ENCODE results near the gene AGBL3. TPM values are rescaled to one million over a fixed set of nuclear protein-coding genes. Genes with fewer than 3 reads are reported as not detected.

AGBL3 gene
- total RNA-seq, 3 donors from 2014 or later (not counting 1 experiment from before 2014, with no cell fraction given) = 0.99 to 2.3 (median 1.4) TPM

DNA sequence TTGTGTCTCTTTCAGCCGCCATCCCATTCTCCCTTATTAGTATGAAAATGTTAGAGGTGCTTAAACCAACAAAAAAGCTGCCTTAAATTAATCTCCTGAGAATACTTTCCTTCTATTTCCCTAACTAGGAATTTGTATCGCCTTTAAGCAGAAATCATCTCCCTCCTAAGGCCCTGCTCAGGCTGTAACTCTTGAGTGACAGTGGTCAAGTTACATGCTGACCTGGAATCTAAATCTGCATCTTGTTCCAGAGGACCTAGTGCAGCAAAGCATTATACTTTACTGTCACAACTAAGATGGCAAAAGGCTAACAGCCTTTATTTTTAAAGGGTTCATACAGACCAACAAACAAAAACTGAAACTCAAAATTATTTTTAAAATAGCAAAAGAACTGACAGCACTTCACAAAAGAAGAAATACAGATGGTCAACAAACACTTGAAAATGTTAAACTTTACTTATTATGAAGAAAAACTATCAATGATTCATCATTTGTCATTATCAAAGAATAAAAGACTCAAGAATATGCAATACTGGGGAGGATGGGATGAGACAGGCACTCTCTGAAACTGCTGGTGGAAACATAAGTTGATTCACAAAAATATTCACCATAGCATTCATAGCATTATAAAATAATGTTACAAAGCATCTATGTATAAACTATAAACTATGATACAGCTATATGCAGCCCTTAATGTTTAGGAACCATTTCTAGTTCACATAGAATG, 173.2 kb downstream of the AGBL3 start:
- peaks cover 7 to 9% of the 10 kb centered on the region in 2 donors for H3K9me3 Mint-ChIP-seq
- peaks cover 18% of the 10 kb centered on the region for H3K36me3 Mint-ChIP-seq
- TF ChIP-seq, protein P1, sequence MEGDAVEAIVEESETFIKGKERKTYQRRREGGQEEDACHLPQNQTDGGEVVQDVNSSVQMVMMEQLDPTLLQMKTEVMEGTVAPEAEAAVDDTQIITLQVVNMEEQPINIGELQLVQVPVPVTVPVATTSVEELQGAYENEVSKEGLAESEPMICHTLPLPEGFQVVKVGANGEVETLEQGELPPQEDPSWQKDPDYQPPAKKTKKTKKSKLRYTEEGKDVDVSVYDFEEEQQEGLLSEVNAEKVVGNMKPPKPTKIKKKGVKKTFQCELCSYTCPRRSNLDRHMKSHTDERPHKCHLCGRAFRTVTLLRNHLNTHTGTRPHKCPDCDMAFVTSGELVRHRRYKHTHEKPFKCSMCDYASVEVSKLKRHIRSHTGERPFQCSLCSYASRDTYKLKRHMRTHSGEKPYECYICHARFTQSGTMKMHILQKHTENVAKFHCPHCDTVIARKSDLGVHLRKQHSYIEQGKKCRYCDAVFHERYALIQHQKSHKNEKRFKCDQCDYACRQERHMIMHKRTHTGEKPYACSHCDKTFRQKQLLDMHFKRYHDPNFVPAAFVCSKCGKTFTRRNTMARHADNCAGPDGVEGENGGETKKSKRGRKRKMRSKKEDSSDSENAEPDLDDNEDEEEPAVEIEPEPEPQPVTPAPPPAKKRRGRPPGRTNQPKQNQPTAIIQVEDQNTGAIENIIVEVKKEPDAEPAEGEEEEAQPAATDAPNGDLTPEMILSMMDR (IDR thresholded peaks at IDR 0.05) = no peak
- Histone ChIP-seq H3K27ac (ENCODE audit: low read length) (peak overlapping the region; percentile 15), H3K9me3 (ENCODE audit: control insufficient read depth, insufficient read depth, low read length) (peaks cover 4% of the 10 kb centered on the region), H3K4me3 (ENCODE audit: low read length) (no peak overlapping the region), H3K27me3 (ENCODE audit: control insufficient read depth, insufficient read depth, low read length) (no peaks in the 10 kb centered on the region), H3K4me1 (ENCODE audit: control insufficient read depth, insufficient read depth, low read length) (peaks cover 37% of the 10 kb centered on the region), H3K36me3 (ENCODE audit: control insufficient read depth, insufficient read depth, low read length) (peaks cover 9% of the 10 kb centered on the region)
- H3K27me3 Mint-ChIP-seq (ENCODE audit: low read depth in 2 of 2) = no peaks in the 10 kb centered on the region
- H3K27ac Mint-ChIP-seq = peak overlapping the region; percentile 80 to 89
- H3K4me3 Mint-ChIP-seq = peak overlapping the region; percentile 75
- DNase-seq = no peak
- intact Hi-C loops (cut with micrococcal nuclease) = loop anchor here (2.0 kb wide), 1 partner anchor 57 kb away; no protein-coding TSS in a partner anchor
- peak in 1 of 3 donors; percentile 24 for ATAC-seq
- H3K4me1 Mint-ChIP-seq = peaks cover 77 to 82% of the 10 kb centered on the region in 2 donors
- 97% methylated on average over 1 of the region's 2 CpGs for WGBS (ENCODE audit: insufficient coverage)

DNA sequence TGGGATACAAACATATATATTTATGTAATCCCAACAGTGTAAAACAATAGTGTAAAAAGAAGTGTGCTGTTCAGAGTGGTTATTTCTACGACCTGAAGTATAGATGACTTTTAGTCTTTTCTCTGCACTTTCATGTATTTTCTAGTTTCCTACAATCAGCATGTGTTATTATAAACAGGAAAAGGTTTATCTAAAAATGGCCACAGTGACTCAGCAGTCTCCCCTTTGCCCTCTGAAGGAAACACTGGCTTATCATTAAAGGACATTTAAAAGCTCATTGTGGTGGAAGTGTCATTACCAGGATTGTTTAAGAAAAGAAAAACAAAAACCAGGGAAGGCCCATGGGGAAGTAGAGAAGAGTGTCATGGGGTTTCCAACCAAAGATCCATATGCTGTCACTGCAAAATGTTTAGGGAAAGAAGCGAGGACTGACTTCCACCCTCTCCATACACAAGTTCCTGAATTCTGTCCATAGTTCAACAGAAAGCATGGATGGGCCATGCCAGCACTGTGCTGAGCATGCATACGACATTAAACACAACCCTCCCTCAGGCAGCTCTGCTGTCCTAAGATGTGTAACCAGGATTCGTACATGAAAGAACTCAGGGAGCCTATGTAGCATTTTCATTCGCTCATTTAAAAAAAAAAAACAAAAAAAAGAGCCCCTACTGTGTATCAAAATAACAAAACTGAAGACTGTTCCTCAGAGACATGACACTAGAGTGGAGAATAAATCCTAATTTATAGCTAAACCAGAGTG, 174.0 kb downstream of the AGBL3 start:
- Mint-ChIP-seq H3K27me3 (ENCODE audit: low read depth in 2 of 2) (no peaks in the 10 kb centered on the region), H3K4me3 (peak overlapping the region; percentile 75), H3K9me3 (peaks cover 3 to 7% of the 10 kb centered on the region in 2 donors), H3K36me3 (peaks cover 15% of the 10 kb centered on the region), H3K27ac (peak overlapping the region; percentile 80 to 89), H3K4me1 (peaks cover 70 to 74% of the 10 kb centered on the region in 2 donors)
- TF ChIP-seq, protein P1 (IDR thresholded peaks at IDR 0.05) = no peak
- Histone ChIP-seq H3K36me3 (ENCODE audit: control insufficient read depth, insufficient read depth, low read length) (peaks cover 15% of the 10 kb centered on the region), H3K27me3 (ENCODE audit: control insufficient read depth, insufficient read depth, low read length) (no peaks in the 10 kb centered on the region), H3K9me3 (ENCODE audit: control insufficient read depth, insufficient read depth, low read length) (peaks cover 4% of the 10 kb centered on the region), H3K27ac (ENCODE audit: low read length) (peak overlapping the region; percentile 16), H3K4me1 (ENCODE audit: control insufficient read depth, insufficient read depth, low read length) (peaks cover 37% of the 10 kb centered on the region), H3K4me3 (ENCODE audit: low read length) (no peak overlapping the region)
- ATAC-seq (peak; percentile 56 to 68 (median 59)), DNase-seq (no peak)
- WGBS (ENCODE audit: insufficient coverage) = 65% methylated on average over 4 of the region's 5 CpGs
- intact Hi-C loops (cut with micrococcal nuclease) = loop anchor here (2.0 kb wide), 1 partner anchor 57 kb away; no protein-coding TSS in a partner anchor

DNA sequence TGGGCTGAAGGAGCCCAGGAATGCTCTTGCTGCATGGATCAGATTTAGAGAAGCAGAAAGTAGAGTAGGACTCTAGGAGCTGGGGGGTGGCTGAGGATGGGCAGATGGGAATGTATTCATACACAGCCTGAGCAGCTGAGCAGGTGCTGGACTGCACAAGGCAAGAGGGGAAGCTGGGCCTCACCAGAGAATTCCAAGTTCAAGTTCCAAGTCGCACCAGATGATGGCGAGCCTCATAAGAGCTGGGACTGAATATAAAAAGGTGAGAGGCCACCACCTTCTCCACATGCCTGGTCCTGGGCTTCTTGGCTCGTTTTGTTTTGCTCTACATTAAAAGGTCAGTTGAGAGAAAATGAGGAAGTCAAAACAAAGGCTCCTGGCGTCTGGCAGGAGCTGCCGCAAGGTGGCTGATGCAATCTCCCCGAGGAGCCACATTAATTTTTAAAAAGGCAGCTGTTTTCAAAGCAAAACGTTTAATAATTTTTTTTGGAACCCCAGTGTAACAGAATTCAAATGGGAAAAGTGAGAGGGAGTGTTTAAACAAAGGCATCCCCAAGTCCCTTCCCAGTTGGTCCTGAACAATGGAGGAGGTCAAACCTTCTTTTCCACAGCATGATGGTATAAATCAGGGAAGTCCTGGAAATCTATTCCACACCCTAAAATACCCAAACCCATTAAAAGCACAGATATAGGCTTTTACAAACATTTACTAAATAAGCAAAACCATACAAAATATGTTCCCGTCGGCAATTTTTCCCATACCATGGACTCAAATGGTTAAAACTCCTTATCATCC, 174.7 kb downstream of the AGBL3 start:
- H3K4me3 ChIP-seq (ENCODE audit: low read length) = no peak overlapping the region
- no peaks in the 10 kb centered on the region for H3K27me3 ChIP-seq (ENCODE audit: control insufficient read depth, insufficient read depth, low read length)
- peak overlapping the region; percentile 80 to 89 for H3K27ac Mint-ChIP-seq
- H3K9me3 ChIP-seq (ENCODE audit: control insufficient read depth, insufficient read depth, low read length) = no peaks in the 10 kb centered on the region
- no peak overlapping the region for H3K27ac ChIP-seq (ENCODE audit: low read length)
- H3K4me3 Mint-ChIP-seq = peak overlapping the region; percentile 28
- no peak for ATAC-seq
- peaks cover 37% of the 10 kb centered on the region for H3K4me1 ChIP-seq (ENCODE audit: control insufficient read depth, insufficient read depth, low read length)
- WGBS (ENCODE audit: insufficient coverage) = 53% methylated on average over 9 of the region's 9 CpGs
- peaks cover 67 to 72% of the 10 kb centered on the region in 2 donors for H3K4me1 Mint-ChIP-seq
- TF ChIP-seq, protein P1 (IDR thresholded peaks at IDR 0.05) = no peak
- no peaks in the 10 kb centered on the region for H3K27me3 Mint-ChIP-seq (ENCODE audit: low read depth in 2 of 2)
- H3K9me3 Mint-ChIP-seq = peaks cover 2 to 6% of the 10 kb centered on the region in 2 donors
- no peak for DNase-seq
- peaks cover 12% of the 10 kb centered on the region for H3K36me3 Mint-ChIP-seq
- intact Hi-C loops (cut with micrococcal nuclease) = loop anchor here (2.0 kb wide), 1 partner anchor 58 kb away; no protein-coding TSS in a partner anchor
- H3K36me3 ChIP-seq (ENCODE audit: control insufficient read depth, insufficient read depth, low read length) = peaks cover 23% of the 10 kb centered on the region

Measured in natural killer cell (primary cell).